ENCODE measurements around the gene CD248. TPM values are rescaled to one million over a fixed set of nuclear protein-coding genes. Genes with fewer than 3 reads are reported as not detected.

Gene CD248
- total and polyA plus RNA-seq, 2 experiments from 2014 or later, result 2.4 to 3.8 TPM

DNA sequence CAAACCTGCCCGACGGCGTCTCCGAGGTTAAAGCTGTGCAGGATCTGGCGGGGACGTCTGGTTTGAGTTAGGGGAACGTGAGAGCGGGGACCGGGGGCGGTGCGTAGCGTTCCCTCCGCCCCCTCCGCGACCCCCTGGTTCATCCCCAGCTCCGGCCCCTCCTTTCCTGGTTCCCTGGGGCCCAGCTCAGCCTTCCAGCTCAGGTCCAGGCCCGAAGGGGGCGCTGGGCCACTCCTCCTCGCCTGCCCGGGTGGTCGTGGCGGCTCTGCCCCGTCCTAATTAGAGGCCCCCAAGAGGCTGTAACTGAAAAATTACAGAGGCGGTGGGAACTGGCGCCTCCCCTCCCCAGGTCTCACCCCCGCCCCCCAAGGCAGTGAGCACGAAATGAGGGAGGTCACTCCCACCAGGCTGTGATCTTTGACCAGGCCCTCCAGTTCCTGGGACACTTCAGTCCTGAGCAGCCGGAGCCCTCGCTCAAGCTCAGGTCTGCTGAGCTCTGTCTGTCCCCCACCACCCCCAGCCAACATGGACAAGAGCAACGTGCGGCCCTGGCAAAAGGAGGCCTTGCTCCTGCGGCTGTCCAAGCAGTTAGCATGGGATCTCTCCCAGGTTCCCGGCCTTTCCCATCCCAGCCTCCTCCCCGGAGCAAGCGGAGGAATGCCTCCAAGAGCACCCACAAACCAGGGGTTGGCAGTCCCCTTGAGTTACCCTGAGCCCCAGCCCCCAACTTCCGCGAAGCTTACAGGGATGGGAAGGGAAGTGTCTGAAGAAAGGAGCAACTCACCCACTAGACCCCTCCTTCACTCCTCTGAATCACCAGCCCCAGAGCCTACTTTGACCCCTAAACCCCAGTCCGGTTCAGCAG, 3.3 kb downstream of the CD248 start:
- TF ChIP-seq, protein P1, sequence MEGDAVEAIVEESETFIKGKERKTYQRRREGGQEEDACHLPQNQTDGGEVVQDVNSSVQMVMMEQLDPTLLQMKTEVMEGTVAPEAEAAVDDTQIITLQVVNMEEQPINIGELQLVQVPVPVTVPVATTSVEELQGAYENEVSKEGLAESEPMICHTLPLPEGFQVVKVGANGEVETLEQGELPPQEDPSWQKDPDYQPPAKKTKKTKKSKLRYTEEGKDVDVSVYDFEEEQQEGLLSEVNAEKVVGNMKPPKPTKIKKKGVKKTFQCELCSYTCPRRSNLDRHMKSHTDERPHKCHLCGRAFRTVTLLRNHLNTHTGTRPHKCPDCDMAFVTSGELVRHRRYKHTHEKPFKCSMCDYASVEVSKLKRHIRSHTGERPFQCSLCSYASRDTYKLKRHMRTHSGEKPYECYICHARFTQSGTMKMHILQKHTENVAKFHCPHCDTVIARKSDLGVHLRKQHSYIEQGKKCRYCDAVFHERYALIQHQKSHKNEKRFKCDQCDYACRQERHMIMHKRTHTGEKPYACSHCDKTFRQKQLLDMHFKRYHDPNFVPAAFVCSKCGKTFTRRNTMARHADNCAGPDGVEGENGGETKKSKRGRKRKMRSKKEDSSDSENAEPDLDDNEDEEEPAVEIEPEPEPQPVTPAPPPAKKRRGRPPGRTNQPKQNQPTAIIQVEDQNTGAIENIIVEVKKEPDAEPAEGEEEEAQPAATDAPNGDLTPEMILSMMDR (conservative IDR thresholded peaks at IDR 0.05; ENCODE audit: low read depth in 2 of 2), result peak; percentile 48 to 71
- TF ChIP-seq JUNB (IDR thresholded peaks at IDR 0.05; ENCODE audit: unreplicated experiment), result no peak
- Mint-ChIP-seq H3K27me3 (ENCODE audit: insufficient read depth, low read depth, poor library complexity) (peaks cover 16% of the 10 kb centered on the region), H3K9me3 (peaks cover 2% of the 10 kb centered on the region; the same call in 2 of the 3 replicates), H3K27ac (peak overlapping the region; percentile 82), H3K36me3 (ENCODE audit: low read depth) (peaks cover 5% of the 10 kb centered on the region; the same call in 2 of the 3 replicates), H3K4me1 (peaks cover 37% of the 10 kb centered on the region), H3K4me3 (peak overlapping the region; percentile 81)
- no peaks in the 10 kb centered on the region for H4K20me1 ChIP-seq (replicated peaks; ENCODE audit: insufficient read depth)
- H3K4me1 ChIP-seq (ENCODE audit: insufficient read depth), result peaks cover 29% of the 10 kb centered on the region
- no peaks in the 10 kb centered on the region for H3K36me3 ChIP-seq (ENCODE audit: insufficient read depth)
- peaks cover 13% of the 10 kb centered on the region; the same call in 1 of the 2 replicates for H3F3A ChIP-seq (replicated peaks; ENCODE audit: low read depth)
- peak overlapping the region; percentile 89 for H2AFZ ChIP-seq
- DNase-seq (ENCODE audit: low spot score), result peak; percentile 82
- H3K79me2 ChIP-seq (replicated peaks; ENCODE audit: insufficient read depth), result no peaks in the 10 kb centered on the region
- H3K27me3 ChIP-seq (ENCODE audit: insufficient read depth), result no peaks in the 10 kb centered on the region
- H3K4me2 ChIP-seq, result peak overlapping the region; percentile 89
- peak overlapping the region; percentile 97 for H3K27ac ChIP-seq (ENCODE audit: low read depth)
- H3K9me2 ChIP-seq (ENCODE audit: insufficient read depth), result no peaks in the 10 kb centered on the region
- ATAC-seq, result peak; percentile 12
- H3K4me3 ChIP-seq, result peak overlapping the region; percentile 80

DNA sequence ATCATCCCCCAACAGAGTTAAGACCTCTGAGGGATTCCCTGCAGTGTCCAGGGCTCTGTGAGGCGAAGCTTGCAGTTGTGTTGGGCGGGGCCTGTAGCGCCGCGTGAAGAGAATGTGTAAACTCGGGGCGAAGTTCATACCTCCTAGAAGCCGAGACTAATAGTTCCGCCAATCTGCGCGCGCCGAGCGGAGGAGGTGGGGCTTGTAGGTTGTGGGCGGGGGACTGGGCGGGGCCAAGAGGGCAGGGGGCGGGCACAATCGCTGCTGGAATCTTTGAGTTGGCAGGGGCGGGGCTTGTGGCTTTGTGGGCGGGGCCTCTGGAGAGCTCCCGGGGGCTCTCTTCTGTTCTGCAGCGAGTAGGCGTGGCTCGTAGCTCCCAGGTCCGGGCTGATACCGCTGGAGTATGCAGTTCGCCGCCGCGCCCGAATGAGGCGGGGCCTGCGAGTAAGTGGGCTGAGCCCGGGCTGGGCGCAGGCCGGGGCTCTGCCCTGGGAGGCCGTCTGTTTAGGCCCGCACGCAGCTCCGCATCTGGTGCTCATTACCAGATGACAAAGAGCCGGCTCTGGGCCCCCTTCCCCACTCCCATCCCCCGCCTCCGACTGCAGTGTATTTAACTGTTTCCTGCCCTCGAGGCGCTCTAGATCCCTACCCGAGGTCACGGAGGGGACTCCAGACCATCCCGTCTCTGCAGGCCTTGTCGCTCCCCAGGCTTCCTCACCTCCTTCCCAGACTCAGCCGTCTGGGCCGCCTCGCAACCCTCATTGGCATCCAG, 4.1 kb downstream of the CD248 start:
- DNase-seq (ENCODE audit: low spot score), result peak; percentile 99
- Histone ChIP-seq H3K4me2 (peak overlapping the region; percentile 90), H3K36me3 (ENCODE audit: insufficient read depth) (no peaks in the 10 kb centered on the region), H2AFZ (peak overlapping the region; percentile 99), H3K27me3 (ENCODE audit: insufficient read depth) (no peaks in the 10 kb centered on the region), H4K20me1 (replicated peaks; ENCODE audit: insufficient read depth) (no peaks in the 10 kb centered on the region), H3K9me2 (ENCODE audit: insufficient read depth) (no peaks in the 10 kb centered on the region), H3K27ac (ENCODE audit: low read depth) (peak overlapping the region; percentile 97), H3K79me2 (replicated peaks; ENCODE audit: insufficient read depth) (no peaks in the 10 kb centered on the region), H3K4me1 (ENCODE audit: insufficient read depth) (peaks cover 22% of the 10 kb centered on the region), H3K4me3 (peak overlapping the region; percentile 84), H3F3A (replicated peaks; ENCODE audit: low read depth) (peaks cover 12% of the 10 kb centered on the region; the same call in 1 of the 2 replicates)
- ATAC-seq, result peak; percentile 78
- H3K4me3 Mint-ChIP-seq, result peak overlapping the region; percentile 81
- peaks cover 9% of the 10 kb centered on the region for H3K27me3 Mint-ChIP-seq (ENCODE audit: insufficient read depth, low read depth, poor library complexity)
- 0 out of 2 replicates have a peak, but pooled peaks have one; percentile 18 for TF ChIP-seq CREB1 (CRISPR knock-in tag; IDR thresholded peaks at IDR 0.05; ENCODE audit: low read depth)
- TF ChIP-seq, protein P2, sequence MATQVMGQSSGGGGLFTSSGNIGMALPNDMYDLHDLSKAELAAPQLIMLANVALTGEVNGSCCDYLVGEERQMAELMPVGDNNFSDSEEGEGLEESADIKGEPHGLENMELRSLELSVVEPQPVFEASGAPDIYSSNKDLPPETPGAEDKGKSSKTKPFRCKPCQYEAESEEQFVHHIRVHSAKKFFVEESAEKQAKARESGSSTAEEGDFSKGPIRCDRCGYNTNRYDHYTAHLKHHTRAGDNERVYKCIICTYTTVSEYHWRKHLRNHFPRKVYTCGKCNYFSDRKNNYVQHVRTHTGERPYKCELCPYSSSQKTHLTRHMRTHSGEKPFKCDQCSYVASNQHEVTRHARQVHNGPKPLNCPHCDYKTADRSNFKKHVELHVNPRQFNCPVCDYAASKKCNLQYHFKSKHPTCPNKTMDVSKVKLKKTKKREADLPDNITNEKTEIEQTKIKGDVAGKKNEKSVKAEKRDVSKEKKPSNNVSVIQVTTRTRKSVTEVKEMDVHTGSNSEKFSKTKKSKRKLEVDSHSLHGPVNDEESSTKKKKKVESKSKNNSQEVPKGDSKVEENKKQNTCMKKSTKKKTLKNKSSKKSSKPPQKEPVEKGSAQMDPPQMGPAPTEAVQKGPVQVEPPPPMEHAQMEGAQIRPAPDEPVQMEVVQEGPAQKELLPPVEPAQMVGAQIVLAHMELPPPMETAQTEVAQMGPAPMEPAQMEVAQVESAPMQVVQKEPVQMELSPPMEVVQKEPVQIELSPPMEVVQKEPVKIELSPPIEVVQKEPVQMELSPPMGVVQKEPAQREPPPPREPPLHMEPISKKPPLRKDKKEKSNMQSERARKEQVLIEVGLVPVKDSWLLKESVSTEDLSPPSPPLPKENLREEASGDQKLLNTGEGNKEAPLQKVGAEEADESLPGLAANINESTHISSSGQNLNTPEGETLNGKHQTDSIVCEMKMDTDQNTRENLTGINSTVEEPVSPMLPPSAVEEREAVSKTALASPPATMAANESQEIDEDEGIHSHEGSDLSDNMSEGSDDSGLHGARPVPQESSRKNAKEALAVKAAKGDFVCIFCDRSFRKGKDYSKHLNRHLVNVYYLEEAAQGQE (IDR thresholded peaks at IDR 0.05; ENCODE audit: unreplicated experiment), result no peak
- no peaks in the 10 kb centered on the region for H3K9me3 Mint-ChIP-seq
- peaks cover 2% of the 10 kb centered on the region; the same call in 1 of the 3 replicates for H3K36me3 Mint-ChIP-seq (ENCODE audit: low read depth)
- H3K4me1 Mint-ChIP-seq, result peaks cover 31% of the 10 kb centered on the region
- H3K27ac Mint-ChIP-seq, result peak overlapping the region; percentile 97
